GM20000 (cell line): ENCODE measurements around the gene SPEM2.
A peak's percentile ranks its signal among the peaks of the same experiment; 100 is the strongest.

Experiments
- DNase-seq: peaks from one replicate; pipeline ENCODE4 v3.0.0; 2012; ENCODE audit warnings: low spot score
- TF ChIP-seq, protein P1 (sequence below): IDR thresholded peaks from 2 replicates; pipeline ENCODE4 v1.5.1; 2012; ENCODE audit warnings: mild to moderate bottlenecking, control low read depth; ENCODE audit errors: extremely low read depth, missing control alignments

The SPEM2 gene

DNA sequence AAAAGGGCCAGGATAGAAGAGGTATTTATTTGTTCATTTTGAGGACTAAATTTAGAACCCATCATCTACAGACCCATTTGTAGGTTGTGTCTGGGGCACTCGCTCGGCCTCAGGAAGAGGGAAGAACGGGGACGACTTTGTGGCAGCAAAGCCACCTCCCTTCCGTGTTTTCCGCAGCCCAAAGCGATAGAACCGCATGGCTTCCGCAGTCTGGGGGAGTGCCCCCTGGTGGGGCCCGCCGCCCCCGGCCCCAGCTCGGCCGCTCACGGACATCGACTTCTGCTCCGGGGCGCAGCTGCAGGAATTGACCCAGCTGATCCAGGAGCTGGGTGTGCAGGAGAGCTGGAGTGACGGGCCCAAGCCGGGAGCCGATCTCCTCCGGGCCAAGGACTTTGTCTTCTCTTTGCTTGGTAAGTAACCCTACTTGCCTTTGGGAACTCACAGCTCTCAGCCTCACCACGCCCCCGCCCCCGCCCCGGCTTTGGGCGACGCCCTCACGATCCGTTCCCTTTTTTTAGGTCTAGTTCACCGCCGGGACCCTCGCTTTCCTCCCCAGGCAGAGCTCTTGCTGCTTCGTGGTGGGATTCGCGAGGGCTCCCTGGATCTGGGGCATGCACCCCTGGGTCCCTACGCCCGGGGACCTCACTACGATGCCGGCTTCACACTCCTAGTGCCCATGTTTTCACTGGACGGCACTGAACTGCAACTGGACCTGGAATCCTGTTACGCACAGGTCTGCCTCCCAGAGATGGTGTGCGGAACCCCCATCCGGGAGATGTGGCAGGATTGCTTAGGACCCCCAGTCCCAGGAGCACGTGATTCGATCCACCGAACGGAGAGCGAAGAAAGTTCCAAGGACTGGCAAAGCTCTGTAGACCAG lies 10.5 kb downstream of the SPEM2 start:
- TF ChIP-seq, protein P1, sequence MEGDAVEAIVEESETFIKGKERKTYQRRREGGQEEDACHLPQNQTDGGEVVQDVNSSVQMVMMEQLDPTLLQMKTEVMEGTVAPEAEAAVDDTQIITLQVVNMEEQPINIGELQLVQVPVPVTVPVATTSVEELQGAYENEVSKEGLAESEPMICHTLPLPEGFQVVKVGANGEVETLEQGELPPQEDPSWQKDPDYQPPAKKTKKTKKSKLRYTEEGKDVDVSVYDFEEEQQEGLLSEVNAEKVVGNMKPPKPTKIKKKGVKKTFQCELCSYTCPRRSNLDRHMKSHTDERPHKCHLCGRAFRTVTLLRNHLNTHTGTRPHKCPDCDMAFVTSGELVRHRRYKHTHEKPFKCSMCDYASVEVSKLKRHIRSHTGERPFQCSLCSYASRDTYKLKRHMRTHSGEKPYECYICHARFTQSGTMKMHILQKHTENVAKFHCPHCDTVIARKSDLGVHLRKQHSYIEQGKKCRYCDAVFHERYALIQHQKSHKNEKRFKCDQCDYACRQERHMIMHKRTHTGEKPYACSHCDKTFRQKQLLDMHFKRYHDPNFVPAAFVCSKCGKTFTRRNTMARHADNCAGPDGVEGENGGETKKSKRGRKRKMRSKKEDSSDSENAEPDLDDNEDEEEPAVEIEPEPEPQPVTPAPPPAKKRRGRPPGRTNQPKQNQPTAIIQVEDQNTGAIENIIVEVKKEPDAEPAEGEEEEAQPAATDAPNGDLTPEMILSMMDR: no peak
- peak; percentile 73 for DNase-seq

DNA sequence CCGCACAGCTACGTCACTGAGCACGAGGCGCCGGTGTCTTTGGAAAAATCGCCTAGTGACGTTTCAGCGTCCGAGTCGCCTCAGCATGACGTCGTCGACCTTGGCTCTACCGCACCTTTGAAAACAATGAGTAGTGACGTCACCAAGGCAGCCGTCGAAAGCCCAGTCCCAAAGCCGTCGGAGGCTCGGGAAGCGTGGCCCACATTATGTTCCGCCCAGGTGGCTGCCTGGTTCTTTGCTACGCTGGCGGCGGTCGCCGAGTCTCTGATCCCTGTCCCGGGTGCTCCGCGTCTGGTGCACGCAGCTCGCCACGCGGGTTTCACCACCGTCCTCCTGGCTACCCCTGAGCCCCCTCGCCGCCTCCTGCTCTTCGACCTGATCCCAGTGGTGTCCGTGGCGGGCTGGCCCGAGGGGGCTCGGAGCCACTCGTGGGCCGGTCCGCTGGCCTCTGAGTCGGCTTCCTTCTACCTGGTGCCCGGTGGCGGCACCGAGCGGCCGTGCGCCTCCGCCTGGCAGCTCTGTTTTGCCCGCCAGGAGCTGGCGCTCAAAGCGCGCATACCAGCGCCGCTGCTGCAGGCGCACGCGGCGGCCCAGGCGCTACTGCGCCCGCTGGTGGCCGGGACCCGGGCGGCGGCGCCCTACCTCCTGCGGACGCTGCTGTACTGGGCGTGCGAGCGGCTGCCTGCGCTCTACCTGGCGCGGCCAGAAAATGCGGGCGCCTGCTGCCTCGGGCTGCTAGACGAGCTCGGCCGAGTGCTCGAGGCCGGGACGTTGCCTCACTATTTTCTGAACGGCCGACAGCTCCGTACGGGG lies 11.3 kb downstream of the SPEM2 start:
- TF ChIP-seq, protein P1: peak; percentile 84
- DNase-seq: peak; percentile 86

DNA sequence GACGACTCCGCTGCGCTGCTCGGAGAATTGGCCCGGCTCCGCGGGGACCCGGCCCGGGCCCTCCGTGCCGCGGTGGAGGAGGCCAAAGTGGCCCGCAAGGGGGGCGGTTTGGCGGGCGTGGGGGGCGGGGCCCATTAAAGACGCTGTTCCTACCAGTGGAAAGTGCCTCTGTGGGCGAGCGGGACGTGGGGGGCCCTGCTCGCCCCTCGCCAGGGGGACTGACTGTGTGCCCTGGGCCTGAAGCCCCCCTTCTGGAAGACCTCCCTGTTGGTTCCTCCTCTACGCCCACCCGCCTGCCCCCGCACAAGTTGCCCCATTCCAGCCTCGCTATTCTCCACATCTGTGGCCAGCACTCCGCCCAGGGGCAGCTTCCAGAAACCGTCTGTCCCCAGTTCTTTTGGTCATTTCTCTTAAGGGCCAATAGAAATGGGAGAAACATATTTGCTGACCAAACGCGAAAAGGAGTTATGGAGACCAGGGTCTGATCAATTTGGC lies 12.0 kb downstream of the SPEM2 start:
- no peak for DNase-seq
- TF ChIP-seq, protein P1: no peak

DNA sequence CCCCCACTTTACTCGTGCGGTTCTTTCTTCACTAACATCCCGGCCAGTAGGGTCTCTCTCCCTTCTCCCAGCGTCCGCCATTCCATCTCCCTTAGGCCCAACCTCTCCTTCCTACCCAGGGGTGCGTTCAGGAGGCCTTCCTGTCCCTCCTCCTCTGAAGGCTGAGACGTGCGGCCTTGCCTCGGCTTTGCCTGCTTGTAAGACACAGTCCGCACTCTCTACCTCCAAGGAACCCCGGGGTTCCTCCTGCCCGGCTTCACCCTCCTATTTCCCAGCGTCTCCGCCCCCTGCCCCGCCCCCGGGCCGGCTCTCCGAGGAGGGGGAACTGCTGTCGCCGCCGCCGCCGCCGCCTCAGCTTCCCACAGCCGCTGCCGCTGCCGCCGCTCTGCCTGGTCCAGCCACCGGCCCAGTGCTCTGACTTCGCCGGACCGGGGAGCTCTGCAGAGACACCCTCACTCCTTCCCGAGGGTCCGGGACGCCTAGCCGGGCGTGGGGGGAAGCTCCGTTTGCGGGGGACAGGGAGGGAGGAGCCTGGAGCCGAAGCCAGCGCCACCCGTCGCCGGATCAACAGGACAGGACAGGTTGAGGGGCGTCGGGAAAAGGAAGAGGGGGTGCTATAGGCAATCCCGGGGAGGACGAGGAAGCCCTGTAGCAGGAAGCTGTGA lies 12.7 kb downstream of the SPEM2 start:
- DNase-seq: peak; percentile 69
- TF ChIP-seq, protein P1: peak; percentile 6

DNA sequence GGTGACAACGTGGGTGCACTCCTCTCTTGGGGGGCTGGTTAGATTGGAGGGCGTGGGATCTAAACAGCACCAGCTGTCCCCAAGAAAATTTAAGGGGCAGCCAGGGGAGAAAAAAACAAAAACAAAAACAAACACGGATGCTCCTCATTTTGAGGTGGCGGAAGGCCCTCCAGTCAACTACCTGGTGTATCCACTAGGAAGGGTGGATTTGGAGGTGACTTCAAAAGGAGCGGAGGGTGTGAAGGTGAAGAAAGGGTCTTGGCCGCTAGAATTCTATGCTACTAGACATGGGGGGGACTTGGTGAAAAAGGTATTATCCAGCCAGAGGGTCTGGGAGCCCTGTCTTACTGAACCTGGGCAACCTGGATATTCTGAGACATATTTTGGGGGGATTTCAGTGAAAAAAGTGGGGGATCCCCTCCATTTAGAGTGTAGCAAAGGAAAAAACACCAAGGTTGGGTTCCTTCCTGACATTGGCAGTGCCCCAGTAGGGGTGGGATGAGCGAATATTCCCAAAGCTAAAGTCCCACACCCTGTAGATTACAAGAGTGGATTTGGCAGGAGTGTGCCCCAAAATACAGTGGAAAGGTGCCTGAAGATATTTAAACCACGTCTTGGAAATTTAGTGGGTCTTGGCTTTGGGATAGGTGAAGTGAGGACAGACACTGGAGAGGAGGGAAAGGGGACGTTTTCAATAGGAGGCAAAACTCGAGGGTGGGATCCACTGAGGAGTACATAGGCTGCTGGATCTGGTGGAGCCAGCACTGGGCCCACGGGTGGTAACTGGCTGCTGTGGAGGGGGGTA lies 13.4 kb downstream of the SPEM2 start:
- no peak for DNase-seq
- TF ChIP-seq, protein P1: no peak

DNA sequence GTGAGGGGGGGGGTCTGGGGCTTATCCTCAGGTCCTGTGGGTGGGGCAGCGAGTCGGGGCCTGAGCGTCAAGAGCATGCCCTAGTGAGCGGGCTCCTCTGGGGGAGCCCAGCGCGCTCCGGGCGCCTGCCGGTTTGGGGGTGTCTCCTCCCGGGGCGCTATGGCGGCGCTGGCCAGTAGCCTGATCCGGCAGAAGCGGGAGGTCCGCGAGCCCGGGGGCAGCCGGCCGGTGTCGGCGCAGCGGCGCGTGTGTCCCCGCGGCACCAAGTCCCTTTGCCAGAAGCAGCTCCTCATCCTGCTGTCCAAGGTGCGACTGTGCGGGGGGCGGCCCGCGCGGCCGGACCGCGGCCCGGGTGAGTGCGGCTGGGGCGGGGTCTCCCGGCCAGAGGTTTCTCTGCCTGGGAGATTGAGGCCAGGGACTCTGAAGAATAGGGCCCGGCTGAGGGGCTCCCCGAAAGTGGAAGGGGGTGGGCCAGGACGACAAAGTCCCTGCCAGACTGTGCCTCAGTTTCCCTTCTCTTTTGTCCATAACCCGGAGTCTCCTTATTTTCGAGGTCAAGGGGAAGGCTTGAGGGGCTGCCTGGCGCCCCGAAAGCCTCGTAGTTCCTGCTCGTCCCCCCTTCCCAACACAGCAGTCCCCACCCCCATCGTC lies 14.2 kb downstream of the SPEM2 start, which contains the start of gene FGF11:
FGF11 (plus strand) TSS at position 51 of the 651 bp plus-strand sequence; CDS start at position 160, 109 bp downstream.
- no peak for DNase-seq
- TF ChIP-seq, protein P1: no peak
